CD14-positive monocyte (primary cell): ENCODE results near the gene MCRIP2. TPM values are rescaled to one million over a fixed set of nuclear protein-coding genes. Genes with fewer than 3 reads are reported as not detected.

Source experiments
- DNase-seq, 3 donors: peaks; one replicate each; pipeline ENCODE4 v3.0.0-alpha.2; 2011 to 2022
- H2AFZ ChIP-seq: 2 replicates; pipeline ENCODE4 v1.6.0; 2012; ENCODE audit warnings: mild to moderate bottlenecking, low read depth, low read length, inconsistent platforms; ENCODE audit not compliant: insufficient read depth, poor library complexity, severe bottlenecking
- H3K27ac ChIP-seq, 2 donors: 1 replicate in 1 of 2; 2 replicates in 1 of 2; pipeline ENCODE4 v1.5.1; 2012 to 2013; ENCODE audit warnings: low read length in 2 of 2, control low read depth in 1 of 2, inconsistent platforms in 1 of 2, low read depth in 1 of 2, mild to moderate bottlenecking in 1 of 2
- H3K27me3 ChIP-seq, 2 donors: one replicate each; pipeline versions ENCODE4 v1.6.0 to v1.6.1; 2011 to 2013; ENCODE audit warnings: low read length in 2 of 2; ENCODE audit not compliant: control insufficient read depth in 2 of 2, insufficient read depth in 2 of 2
- H3K36me3 ChIP-seq, 2 donors: replicated peaks in 1 of 2; 1 replicate in 1 of 2; 2 replicates in 1 of 2; pipeline versions ENCODE4 v1.5.1 to v1.6.1; 2012 to 2013; ENCODE audit warnings: low read length in 2 of 2, control low read depth in 1 of 2, inconsistent platforms in 1 of 2, mild to moderate bottlenecking in 1 of 2; ENCODE audit not compliant: insufficient read depth in 2 of 2, control insufficient read depth in 1 of 2
- H3K4me1 ChIP-seq, 2 donors: 1 replicate in 1 of 2; 2 replicates in 1 of 2; pipeline versions ENCODE4 v1.5.1 to v1.6.1; 2012 to 2013; ENCODE audit warnings: low read length in 2 of 2, control low read depth in 1 of 2, inconsistent platforms in 1 of 2, mild to moderate bottlenecking in 1 of 2, moderate library complexity in 1 of 2; ENCODE audit not compliant: insufficient read depth in 2 of 2, control insufficient read depth in 1 of 2
- H3K4me2 ChIP-seq: replicated peaks from 2 replicates; pipeline ENCODE3; 2012; ENCODE audit warnings: low read length, moderate library complexity, mild to moderate bottlenecking; ENCODE audit not compliant: poor library complexity, severe bottlenecking; ENCODE audit errors: extremely low read depth
- H3K4me3 ChIP-seq, 3 experiments: fragments of 200-600 bp in 1 of 3; sonication (generic) in 1 of 3; replicated peaks in 1 of 3; 1 replicate in 2 of 3; 2 replicates in 1 of 3; pipeline ENCODE4 v1.5.1; 2011 to 2013; ENCODE audit warnings: low read length in 3 of 3, mild to moderate bottlenecking in 3 of 3, control low read depth in 2 of 3, low read depth in 2 of 3, inconsistent platforms in 1 of 3, moderate library complexity in 1 of 3
- H3K79me2 ChIP-seq: 2 replicates; pipeline ENCODE4 v1.6.0; 2012; ENCODE audit warnings: mild to moderate bottlenecking, control low read depth, inconsistent platforms, low read length, moderate library complexity; ENCODE audit not compliant: insufficient read depth
- H3K9ac ChIP-seq: 2 replicates; pipeline ENCODE4 v1.6.0; 2017; ENCODE audit warnings: low read length, mild to moderate bottlenecking; ENCODE audit not compliant: insufficient read depth, poor library complexity, severe bottlenecking
- H3K9me3 ChIP-seq, 2 donors: replicated peaks in 1 of 2; 1 replicate in 1 of 2; 2 replicates in 1 of 2; pipeline versions ENCODE4 v1.5.1 to v1.6.1; 2012 to 2013; ENCODE audit warnings: low read length in 2 of 2, control low read depth in 1 of 2; ENCODE audit not compliant: control insufficient read depth in 1 of 2, insufficient read depth in 1 of 2
- H4K20me1 ChIP-seq: 2 replicates; pipeline ENCODE4 v1.6.0; 2012; ENCODE audit warnings: mild to moderate bottlenecking, low read length, control low read depth, moderate library complexity; ENCODE audit not compliant: insufficient read depth
- H3K27ac Mint-ChIP-seq, 7 donors: one replicate each; pipeline ENCODE4 v1.8.0; 2020; ENCODE audit warnings: mild to moderate bottlenecking in 7 of 7, mixed read lengths in 7 of 7, moderate library complexity in 6 of 7, inconsistent platforms in 2 of 7
- H3K27me3 Mint-ChIP-seq, 3 donors: one replicate each; pipeline ENCODE4 v1.8.0; 2021 to 2022; ENCODE audit warnings: low read depth in 3 of 3, mild to moderate bottlenecking in 3 of 3, mixed read lengths in 3 of 3, moderate library complexity in 3 of 3, inconsistent platforms in 1 of 3
- H3K36me3 Mint-ChIP-seq, 2 donors: one replicate each; pipeline ENCODE4 v1.8.0; 2020; ENCODE audit warnings: mixed read lengths in 2 of 2, inconsistent platforms in 1 of 2, mild to moderate bottlenecking in 1 of 2
- H3K4me1 Mint-ChIP-seq: one replicate; pipeline ENCODE4 v1.8.0; 2020; ENCODE audit warnings: mild to moderate bottlenecking, mixed read lengths
- H3K4me3 Mint-ChIP-seq, 2 donors: one replicate each; pipeline ENCODE4 v1.8.0; 2020; ENCODE audit warnings: mild to moderate bottlenecking in 2 of 2, mixed read lengths in 2 of 2, moderate library complexity in 1 of 2
- H3K9me3 Mint-ChIP-seq, 7 donors: one replicate each; pipeline ENCODE4 v1.8.0; 2020 to 2022; ENCODE audit warnings: mixed read lengths in 7 of 7, mild to moderate bottlenecking in 6 of 7, moderate library complexity in 6 of 7, inconsistent platforms in 2 of 7
- CTCF ChIP-seq: fragments of 200-600 bp; IDR thresholded peaks from one replicate; pipeline ENCODE4 v1.8.0; 2022; ENCODE audit warnings: antibody characterized with exemption, mild to moderate bottlenecking
- WGBS: methylation state at CpG from one replicate; pipeline ENCODE4 v1.1.5; 2013; ENCODE audit warnings: missing lambda C conversion rate; ENCODE audit not compliant: insufficient coverage; 5-methylcytosine and 5-hydroxymethylcytosine counted together
- intact Hi-C, 2 donors: fragments of 100-400 bp; cut with micrococcal nuclease; formaldehyde crosslinking; loops; one replicate each; pipeline versions ENCODE4 v1.15.0 to v1.15.1; 2023
- polyA plus RNA-seq, 3 donors: library from polyadenylated mRNA; depleted of rRNA in 1 of 3; unstranded in 2 of 3; stranded (reverse) in 1 of 3; fragments of 300-500 nt in 2 of 3; fragments of >200 nt in 1 of 3; fragmentation: Illumina TruSeq in 2 of 3; gene quantifications; 1 replicate in 2 of 3; 2 replicates in 1 of 3; pipeline ENCODE4 v1.2.3, GENCODE V29; 2012 to 2021

MCRIP2 gene
- polyA plus RNA-seq, 3 donors, result 23.7 to 65.6 (median 42.1) TPM

DNA sequence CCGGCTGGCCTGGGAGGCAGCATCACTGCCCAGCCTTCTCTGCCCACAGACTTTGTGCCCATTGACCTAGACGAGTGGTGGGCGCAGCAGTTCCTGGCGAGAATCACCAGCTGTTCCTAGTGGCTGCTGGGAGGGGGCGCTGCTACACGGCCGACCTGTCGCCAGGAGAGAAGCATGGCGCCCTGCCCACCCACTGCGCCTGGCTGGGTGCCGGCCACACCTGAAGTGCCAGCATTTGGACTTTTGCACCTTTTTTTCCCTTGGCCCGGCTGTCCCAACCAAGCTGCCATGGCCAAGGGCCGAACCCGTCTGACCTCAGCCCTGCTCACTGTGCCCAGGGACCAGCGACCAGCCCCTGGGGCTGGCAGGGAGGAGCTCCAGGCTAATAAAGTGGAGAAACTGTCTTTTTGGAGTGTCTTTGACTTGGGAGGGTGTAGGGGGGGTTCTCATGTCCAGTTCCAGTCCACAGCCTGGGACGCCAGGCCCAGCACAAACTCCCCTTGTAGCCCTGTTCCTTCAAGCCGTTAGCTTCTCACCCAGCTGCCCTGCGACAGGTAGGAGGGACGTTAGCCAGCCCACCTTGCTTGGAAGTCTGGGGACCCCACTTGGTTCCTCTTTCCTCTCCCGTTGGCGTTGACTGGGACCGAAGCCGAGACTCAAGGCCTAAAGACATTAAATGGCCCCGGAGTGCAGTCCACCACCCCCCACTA is 6.6 kb downstream of the MCRIP2 start:
- DNase-seq, result peak in 2 of 3 donors; percentile 17 to 40
- H4K20me1 ChIP-seq, result peaks cover 43% of the 10 kb centered on the region
- H3K4me2 ChIP-seq, result peak overlapping the region; percentile 85
- peaks cover 5 to 15% of the 10 kb centered on the region in 2 donors for H3K36me3 Mint-ChIP-seq
- peak overlapping the region; percentile 94 for H2AFZ ChIP-seq
- TF ChIP-seq CTCF, result peak; percentile 49
- intact Hi-C loops, result no loop called here
- no peaks in the 10 kb centered on the region for H3K27me3 ChIP-seq
- H3K4me3 Mint-ChIP-seq, result peak overlapping the region; percentile 73 to 85
- peak overlapping the region; percentile 85 for H3K9ac ChIP-seq
- H3K36me3 ChIP-seq, result no peaks in the 10 kb centered on the region
- H3K4me1 Mint-ChIP-seq, result peaks cover 39% of the 10 kb centered on the region
- peak overlapping the region; percentile 72 to 91 (median 87) for H3K27ac Mint-ChIP-seq
- no peaks in the 10 kb centered on the region for H3K9me3 ChIP-seq
- peak overlapping the region; percentile 36 to 79 (median 67) for H3K4me3 ChIP-seq
- WGBS, result 46% methylated on average over 19 of the region's 24 CpGs
- H3K9me3 Mint-ChIP-seq, result peaks cover 0 to 2% (median 0%) of the 10 kb centered on the region in 7 donors
- H3K27me3 Mint-ChIP-seq, result peaks cover 0 to 3% (median 0%) of the 10 kb centered on the region in 3 donors
- peaks cover 24 to 46% of the 10 kb centered on the region in 2 donors for H3K4me1 ChIP-seq
- peak overlapping the region; percentile 82 to 90 for H3K27ac ChIP-seq
- peaks cover 17% of the 10 kb centered on the region for H3K79me2 ChIP-seq

DNA sequence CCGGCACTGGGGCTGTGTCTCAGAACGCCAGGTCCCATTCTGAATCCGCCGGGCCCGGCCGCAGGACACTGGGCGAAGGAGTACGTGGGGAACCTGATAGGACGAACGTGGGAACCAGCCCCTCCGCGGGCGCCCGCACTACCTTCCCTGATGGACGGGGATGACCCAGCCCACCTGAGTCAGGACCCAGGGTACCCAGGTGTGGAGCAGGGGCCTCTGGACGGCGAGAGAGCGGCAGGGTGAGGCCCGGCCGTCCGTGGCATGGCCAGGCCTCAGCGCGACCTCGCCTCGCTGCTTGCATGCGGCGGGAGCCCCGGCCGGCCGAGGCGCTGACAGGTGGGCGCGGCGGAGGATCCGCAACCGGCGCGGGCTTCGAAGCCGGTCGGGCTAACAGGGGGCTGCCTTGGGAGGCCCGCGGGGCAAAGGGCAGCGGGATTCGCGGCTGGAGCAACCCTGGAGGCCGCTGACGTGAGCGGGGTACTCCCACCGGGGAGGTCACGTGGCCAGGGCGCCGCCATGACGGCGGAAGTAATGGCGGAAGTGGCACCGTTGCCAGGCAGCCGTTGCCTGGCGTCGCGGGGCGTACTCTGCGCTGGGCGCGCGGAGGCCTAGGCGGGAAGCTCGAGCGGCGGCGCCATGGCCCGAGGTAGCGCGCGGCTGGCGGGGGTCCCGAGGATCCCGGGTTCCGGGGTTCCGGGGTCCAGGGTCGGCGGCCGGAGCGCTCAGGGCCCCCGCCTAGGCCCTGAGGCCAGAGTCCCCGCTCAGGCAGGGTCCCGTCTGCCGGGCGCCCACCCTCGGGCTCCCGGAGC is 7.4 kb downstream of the MCRIP2 start, which contains the start of gene WDR90:
Gene WDR90, plus strand, starts transcription at position 585 of the 809 bp plus-strand sequence. Its CDS starts 52 bp downstream, at position 637.
- H3K27ac ChIP-seq, result peak within 1 kb of the TSS; percentile 82 to 90
- H3K4me3 ChIP-seq, result peak within 1 kb of the TSS; percentile 36 to 79 (median 67)
- no peaks in the 10 kb centered on the region for H3K27me3 ChIP-seq
- peaks cover 5 to 21% of the 10 kb centered on the region in 2 donors for H3K36me3 Mint-ChIP-seq
- H3K9me3 ChIP-seq, result no peaks in the 10 kb centered on the region
- H3K79me2 ChIP-seq, result peaks cover 10% of the 10 kb centered on the region
- H3K27ac Mint-ChIP-seq, result peak within 1 kb of the TSS; percentile 72 to 91 (median 87)
- H3K4me1 ChIP-seq, result peaks cover 18 to 39% of the 10 kb centered on the region in 2 donors
- peaks cover 38% of the 10 kb centered on the region for H4K20me1 ChIP-seq
- H3K36me3 ChIP-seq, result no peaks in the 10 kb centered on the region
- peak within 1 kb of the TSS; percentile 94 for H2AFZ ChIP-seq
- H3K4me3 Mint-ChIP-seq, result peak within 1 kb of the TSS; percentile 73 to 85
- peaks cover 0 to 3% (median 0%) of the 10 kb centered on the region in 3 donors for H3K27me3 Mint-ChIP-seq
- intact Hi-C loops, result no loop called here
- peaks cover 32% of the 10 kb centered on the region for H3K4me1 Mint-ChIP-seq
- no peak for TF ChIP-seq CTCF
- under 1% methylated on average over 91 of the region's 91 CpGs for WGBS
- H3K9ac ChIP-seq, result peak within 1 kb of the TSS; percentile 85
- peaks cover 0 to 2% (median 0%) of the 10 kb centered on the region in 7 donors for H3K9me3 Mint-ChIP-seq
- DNase-seq, result peak; percentile 91 to 94 (median 94)
- H3K4me2 ChIP-seq, result peak within 1 kb of the TSS; percentile 85
